ENCODE measurements around the gene DOC2B.

- TF ChIP-seq ARNT (IDR thresholded peaks at IDR 0.05) (no peak), FOXM1 (IDR thresholded peaks at IDR 0.05; ENCODE audit: borderline replicate concordance) (no peak), LEF1 (IDR thresholded peaks at IDR 0.05; ENCODE audit: borderline replicate concordance) (no peak), BHLHE40 (IDR thresholded peaks at IDR 0.05; ENCODE audit: borderline replicate concordance) (no peak)
These were observed 18.5 kb upstream of the DOC2B start for GRCh38 chr17:199806-200545.
